HG03103 (cell line): ENCODE results near the gene KCNJ8.

Source experiments
- ATAC-seq: cut with Tn5 transposase; IDR thresholded peaks from one replicate; pipeline ENCODE4 v1.9.1; 2021; ENCODE audit warnings: low read depth; ENCODE audit not compliant: unreplicated experiment

Gene KCNJ8

DNA sequence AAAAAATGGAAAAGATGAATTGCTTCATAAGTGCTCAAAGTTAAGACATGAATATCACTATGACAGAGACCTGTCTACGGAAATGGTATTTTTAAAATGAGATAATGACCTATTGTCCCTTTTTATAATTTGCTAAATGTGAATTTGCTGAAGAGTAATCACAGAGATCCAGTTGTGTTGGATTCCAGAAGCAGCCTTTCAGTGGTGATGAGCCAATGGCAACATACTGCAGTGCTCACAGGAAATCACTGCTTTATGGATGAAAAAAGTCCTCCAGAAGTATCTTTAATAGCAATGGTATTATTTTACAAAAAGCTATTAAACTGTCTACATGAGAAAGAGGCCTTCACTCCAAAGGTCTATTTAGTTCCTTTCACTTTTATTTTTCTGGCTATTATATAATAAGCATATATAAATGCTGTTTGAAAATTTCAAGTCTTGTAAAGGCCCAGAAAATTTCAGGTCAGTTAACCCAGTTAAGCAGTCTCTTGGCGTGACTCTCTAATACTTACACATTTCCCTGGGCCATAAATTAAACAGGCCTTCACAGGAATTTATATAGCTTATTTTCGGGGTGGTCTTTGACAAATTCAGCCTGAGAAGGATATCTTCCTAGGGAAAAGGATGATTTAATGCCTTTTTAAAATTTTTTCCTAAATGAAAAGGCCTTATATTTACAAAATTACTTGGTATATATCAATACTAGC is 55.4 kb downstream of the KCNJ8 start:
- ATAC-seq: no peak

DNA sequence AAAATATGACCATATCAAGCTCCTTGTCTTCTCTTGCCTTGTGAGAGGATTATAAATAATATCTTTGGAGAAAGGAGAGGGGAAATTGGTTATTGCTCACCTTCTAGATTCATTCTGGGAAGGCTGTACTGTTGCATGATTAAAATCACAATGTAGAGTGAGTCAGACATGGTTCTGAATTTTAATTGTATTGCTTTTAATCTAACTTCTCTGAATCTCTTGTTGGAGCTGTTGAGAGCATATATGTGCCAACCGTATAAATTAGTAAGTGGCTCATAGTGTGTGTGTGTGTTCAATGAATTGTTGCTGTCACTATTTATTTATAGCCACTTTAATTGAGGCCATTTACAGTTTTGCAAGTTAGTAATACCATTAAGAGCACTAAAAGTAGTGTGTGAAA is 56.1 kb downstream of the KCNJ8 start:
- ATAC-seq: no peak

DNA sequence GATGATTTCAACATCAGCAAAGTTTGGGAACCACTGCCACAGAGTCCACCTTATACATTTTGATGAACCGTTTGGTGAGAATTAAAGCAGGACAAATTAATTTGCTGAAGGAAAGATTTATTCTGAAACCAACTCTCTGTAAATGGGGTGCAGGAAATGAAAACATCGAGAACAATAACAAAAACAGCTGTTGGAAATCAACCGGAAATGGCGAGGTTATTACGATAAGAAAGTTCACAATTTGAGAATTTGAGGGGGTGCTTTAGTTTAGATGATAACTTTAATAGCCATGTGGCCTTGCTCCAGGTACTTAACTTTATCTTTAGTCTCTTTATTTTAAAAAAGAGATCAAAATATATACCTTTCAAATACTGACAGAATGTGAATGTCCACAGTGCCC is 56.7 kb downstream of the KCNJ8 start:
- ATAC-seq: no peak

DNA sequence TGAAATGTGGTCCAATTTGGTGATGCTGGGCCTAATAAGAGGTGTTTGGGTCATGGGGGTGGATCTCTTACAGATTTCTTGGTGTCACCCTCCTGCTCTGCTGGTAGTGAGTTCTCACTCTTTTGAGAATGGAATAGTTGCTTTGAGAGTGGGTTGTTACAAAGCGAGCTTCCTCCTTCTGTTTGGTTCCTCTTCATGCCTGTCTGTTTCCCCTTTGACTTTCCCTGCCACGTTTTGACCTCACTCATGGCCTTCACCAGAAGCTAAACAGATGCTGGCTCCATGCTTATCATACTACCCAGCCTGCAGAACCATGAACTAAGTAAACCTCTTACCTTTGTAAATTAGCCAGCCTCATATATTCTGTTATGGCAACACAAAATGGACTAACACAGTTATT is 59.1 kb downstream of the KCNJ8 start:
- ATAC-seq: no peak
